ENCODE measurements around the gene OR2S2. TPM values are rescaled to one million over a fixed set of nuclear protein-coding genes. Genes with fewer than 3 reads are reported as not detected.

OR2S2 gene, protein sequence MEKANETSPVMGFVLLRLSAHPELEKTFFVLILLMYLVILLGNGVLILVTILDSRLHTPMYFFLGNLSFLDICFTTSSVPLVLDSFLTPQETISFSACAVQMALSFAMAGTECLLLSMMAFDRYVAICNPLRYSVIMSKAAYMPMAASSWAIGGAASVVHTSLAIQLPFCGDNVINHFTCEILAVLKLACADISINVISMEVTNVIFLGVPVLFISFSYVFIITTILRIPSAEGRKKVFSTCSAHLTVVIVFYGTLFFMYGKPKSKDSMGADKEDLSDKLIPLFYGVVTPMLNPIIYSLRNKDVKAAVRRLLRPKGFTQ
- not detected for total RNA-seq

DNA sequence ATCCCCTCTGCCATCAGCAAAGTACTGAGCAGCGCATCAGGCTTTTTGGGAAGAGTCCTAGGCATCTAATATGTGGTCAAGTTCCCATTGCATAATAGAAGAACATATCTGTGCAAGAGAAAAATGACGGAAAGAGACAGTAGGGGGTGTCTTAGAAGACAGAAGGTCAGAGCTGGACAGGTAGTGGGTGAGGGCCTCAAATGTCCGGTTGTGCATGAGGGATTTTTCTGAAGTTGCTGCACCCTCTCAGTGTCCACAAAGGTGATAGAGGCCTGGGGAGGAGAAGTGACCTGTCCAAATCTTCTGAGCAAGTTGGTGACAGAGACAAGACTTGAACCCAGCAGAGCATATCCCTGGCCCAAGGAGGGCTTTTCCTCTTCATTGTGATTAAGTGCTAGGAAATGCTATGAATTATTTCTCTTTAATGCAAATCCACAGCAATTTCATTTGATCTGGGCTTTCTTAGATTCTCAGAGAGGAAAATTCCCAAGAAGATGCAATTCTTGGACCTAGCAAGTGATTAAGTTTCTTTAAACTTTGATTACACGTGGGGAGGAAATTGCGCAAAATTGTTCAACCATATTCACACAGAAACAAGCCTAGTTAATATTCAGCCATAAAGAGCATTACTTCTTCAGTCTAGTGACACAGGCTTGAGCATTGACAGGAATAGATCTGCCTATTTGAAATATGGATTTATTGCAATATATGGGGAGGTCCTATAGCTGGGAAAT is at the start of gene OR2S2:
Gene OR2S2, minus strand, starts transcription at position 51 of the 734 bp plus-strand sequence. CDS start 56 bp downstream, outside the sequence.
- Histone ChIP-seq H3K27me3 (peaks cover 0 to 48% (median 0%) of the 10 kb centered on the region in 4 donors), H3K9me3 (no peaks in the 10 kb centered on the region), H3K36me3 (no peaks in the 10 kb centered on the region), H3K27ac (no peak within 1 kb of the TSS), H3K4me3 (no peak within 1 kb of the TSS), H3K4me1 (no peaks in the 10 kb centered on the region)
- TF ChIP-seq POLR2A (IDR thresholded peaks at IDR 0.05) = no peak
- TF ChIP-seq, protein P1, sequence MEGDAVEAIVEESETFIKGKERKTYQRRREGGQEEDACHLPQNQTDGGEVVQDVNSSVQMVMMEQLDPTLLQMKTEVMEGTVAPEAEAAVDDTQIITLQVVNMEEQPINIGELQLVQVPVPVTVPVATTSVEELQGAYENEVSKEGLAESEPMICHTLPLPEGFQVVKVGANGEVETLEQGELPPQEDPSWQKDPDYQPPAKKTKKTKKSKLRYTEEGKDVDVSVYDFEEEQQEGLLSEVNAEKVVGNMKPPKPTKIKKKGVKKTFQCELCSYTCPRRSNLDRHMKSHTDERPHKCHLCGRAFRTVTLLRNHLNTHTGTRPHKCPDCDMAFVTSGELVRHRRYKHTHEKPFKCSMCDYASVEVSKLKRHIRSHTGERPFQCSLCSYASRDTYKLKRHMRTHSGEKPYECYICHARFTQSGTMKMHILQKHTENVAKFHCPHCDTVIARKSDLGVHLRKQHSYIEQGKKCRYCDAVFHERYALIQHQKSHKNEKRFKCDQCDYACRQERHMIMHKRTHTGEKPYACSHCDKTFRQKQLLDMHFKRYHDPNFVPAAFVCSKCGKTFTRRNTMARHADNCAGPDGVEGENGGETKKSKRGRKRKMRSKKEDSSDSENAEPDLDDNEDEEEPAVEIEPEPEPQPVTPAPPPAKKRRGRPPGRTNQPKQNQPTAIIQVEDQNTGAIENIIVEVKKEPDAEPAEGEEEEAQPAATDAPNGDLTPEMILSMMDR (IDR thresholded peaks at IDR 0.05) = no peak
- intact Hi-C loops (cut with DNase I) = loop anchor here (5.0 kb wide), 1 partner anchor 64 kb away; no protein-coding TSS in a partner anchor
- no peak for DNase-seq
- WGBS, 2 donors = 71 to 79% methylated on average over 5 of the region's 5 CpGs

- H3K27ac ChIP-seq = no peak overlapping the region
- H3K36me3 ChIP-seq = no peaks in the 10 kb centered on the region
- H3K4me3 ChIP-seq = no peak overlapping the region
- no peak for DNase-seq
- peaks cover 0 to 6% (median 0%) of the 10 kb centered on the region in 3 donors for H3K4me1 ChIP-seq
- peaks cover 0 to 13% (median 7%) of the 10 kb centered on the region in 3 donors for H3K9me3 ChIP-seq
- H3K27me3 ChIP-seq = peaks cover 0 to 58% (median 0%) of the 10 kb centered on the region in 4 donors
- no peak for TF ChIP-seq POLR2A (IDR thresholded peaks at IDR 0.05)
- TF ChIP-seq, protein P1 (IDR thresholded peaks at IDR 0.05) = no peak
- 58 to 61% methylated on average over 1 of the region's 1 CpG for WGBS, 2 donors
- intact Hi-C loops (cut with DNase I) = no loop called here
Observed at GRCh38 chr9:36007316-36007708, 49.4 kb upstream of the OR2S2 start.

GRCh38 chr9:36006549-36007315 is 48.8 kb upstream of the OR2S2 start:
- Histone ChIP-seq H3K27ac (no peak overlapping the region), H3K4me3 (no peak overlapping the region), H3K36me3 (no peaks in the 10 kb centered on the region), H3K27me3 (peaks cover 0 to 64% (median 0%) of the 10 kb centered on the region in 4 donors), H3K4me1 (peaks cover 0 to 6% (median 0%) of the 10 kb centered on the region in 3 donors), H3K9me3 (peaks cover 0 to 13% (median 7%) of the 10 kb centered on the region in 3 donors)
- 63 to 64% methylated on average over 3 of the region's 3 CpGs for WGBS, 2 donors
- DNase-seq = no peak
- TF ChIP-seq, protein P1 (IDR thresholded peaks at IDR 0.05) = no peak
- no peak for TF ChIP-seq POLR2A (IDR thresholded peaks at IDR 0.05)
- intact Hi-C loops (cut with DNase I) = no loop called here

DNA sequence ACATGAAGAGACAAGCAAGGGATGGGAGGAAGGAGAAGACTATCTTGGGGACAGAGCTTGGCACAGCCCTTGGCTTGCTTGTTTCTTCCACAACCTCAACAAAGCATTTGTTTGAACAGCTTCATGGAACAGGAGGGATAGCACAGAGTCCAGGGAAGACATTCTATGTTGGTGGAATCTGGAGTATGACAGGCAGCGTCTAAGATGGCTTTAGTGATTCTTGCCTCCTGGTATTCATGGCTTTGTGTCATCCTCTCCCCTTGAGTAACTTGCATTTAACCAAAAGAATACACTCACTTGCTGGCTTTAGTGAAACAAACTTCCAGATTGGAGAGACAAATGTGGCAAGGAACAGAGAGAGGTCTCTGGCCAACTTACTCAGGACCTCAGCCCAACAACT is 47.9 kb upstream of the OR2S2 start:
- H3K27ac ChIP-seq = no peak overlapping the region
- H3K4me3 ChIP-seq = no peak overlapping the region
- peaks cover 0 to 64% (median 0%) of the 10 kb centered on the region in 4 donors for H3K27me3 ChIP-seq
- intact Hi-C loops (cut with DNase I) = no loop called here
- H3K4me1 ChIP-seq = peaks cover 0 to 6% (median 0%) of the 10 kb centered on the region in 3 donors
- no peak for DNase-seq
- no peaks in the 10 kb centered on the region for H3K36me3 ChIP-seq
- peaks cover 0 to 13% (median 7%) of the 10 kb centered on the region in 3 donors for H3K9me3 ChIP-seq
- 60 to 86% methylated on average over 1 of the region's 1 CpG for WGBS, 2 donors
- no peak for TF ChIP-seq POLR2A (IDR thresholded peaks at IDR 0.05)
- TF ChIP-seq, protein P1 (IDR thresholded peaks at IDR 0.05) = no peak
